ENCODE results near the gene TRAPPC12.

The TRAPPC12 gene

DNA sequence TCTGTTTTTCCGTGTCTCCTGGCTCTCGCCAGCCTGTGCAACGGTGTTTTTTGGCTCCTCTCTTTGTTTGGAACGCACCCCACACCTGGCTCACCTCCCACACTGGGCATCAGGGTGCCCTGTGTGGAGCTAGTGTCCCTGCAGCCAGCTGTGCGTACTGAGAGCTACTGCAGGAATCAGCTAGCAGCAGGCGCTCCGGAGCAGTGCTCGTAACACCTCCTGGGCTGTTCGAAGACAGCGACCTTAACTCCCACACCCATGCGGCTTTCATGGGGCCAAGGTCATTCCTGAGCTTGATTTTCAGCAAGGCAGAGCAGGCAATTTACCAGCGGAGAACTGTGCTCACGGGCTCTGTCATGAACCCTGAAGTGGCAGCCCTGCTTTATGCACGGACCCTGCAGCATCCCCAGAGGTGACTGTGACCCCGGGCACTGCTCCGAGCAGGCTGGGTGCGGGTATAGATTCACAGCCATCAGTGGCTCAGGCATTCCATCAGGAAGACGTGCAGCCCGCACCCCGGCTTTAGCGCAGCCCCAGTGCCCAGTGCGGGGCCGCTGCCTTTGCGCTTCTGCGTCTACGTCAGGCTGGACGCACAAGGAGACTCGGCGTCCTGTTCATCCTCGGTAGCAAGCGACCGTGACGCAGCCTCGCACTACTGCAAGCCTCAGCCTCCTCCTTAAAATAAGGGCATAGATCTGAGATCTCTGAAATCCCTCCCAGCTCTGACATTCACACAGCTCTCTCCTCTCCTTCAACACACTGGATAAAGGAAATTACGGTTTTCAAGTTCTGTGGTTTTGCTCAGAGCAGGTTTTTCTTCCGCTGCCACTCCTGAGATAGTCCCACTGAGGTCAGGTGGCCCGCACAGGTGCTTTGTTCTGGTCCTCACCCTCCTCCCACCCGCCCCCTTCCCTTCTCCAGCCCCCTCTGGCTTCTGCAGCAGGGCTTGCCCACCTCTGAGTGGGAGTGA, 81.6 kb downstream of the TRAPPC12 start:
- H3K27ac Mint-ChIP-seq, result no peak overlapping the region
- ATAC-seq (replicated peaks), result no peak
- H3K36me3 Mint-ChIP-seq (ENCODE audit: insufficient read depth), result peaks cover 3% of the 10 kb centered on the region
- H3K27me3 Mint-ChIP-seq, result no peaks in the 10 kb centered on the region
- H3K4me1 Mint-ChIP-seq (ENCODE audit: low read depth in 2 of 2), result no peaks in the 10 kb centered on the region
- no peak for DNase-seq
- H3K9me3 Mint-ChIP-seq, result no peaks in the 10 kb centered on the region
- no peak overlapping the region for H3K4me3 Mint-ChIP-seq

DNA sequence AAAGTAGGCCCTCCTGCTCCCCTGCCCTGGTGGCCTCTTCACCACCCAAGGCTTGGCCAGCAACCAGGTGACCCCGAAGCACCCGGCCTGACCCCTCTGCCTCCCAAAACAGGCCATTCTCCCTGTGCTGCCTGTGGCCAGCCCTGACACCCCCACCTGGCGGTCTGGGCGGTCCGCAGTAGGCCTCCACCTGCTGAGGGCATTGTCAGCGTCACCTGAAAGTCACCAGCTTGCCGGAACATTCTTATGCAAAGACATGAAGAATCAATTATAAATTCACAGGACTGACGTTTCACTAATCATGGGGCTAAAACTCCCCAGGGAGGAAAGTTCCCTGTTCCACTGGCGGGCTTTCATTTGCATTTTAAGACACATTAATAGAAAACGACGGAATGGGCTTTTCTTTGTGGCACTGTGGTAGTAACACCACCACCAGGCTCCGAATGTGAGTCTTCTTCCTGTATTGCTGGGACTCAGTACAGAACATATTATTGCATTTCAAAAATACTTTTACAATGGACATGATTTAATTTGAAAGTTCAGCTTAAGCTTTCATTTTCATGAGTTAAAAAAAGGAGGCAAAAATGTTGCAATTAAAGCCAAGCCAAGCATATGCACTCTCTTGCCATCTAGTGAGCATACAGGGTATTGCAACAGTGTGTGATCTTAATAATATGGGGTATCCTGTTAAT, 82.5 kb downstream of the TRAPPC12 start:
- peak overlapping the region in 1 of 2 donors; percentile 51 for H3K27ac Mint-ChIP-seq
- no peaks in the 10 kb centered on the region for H3K27me3 Mint-ChIP-seq
- DNase-seq (peak; percentile 36 to 54 (median 39)), ATAC-seq (replicated peaks) (peak; percentile 67)
- no peaks in the 10 kb centered on the region for H3K4me1 Mint-ChIP-seq (ENCODE audit: low read depth in 2 of 2)
- H3K4me3 Mint-ChIP-seq, result no peak overlapping the region
- peaks cover 9% of the 10 kb centered on the region for H3K36me3 Mint-ChIP-seq (ENCODE audit: insufficient read depth)
- no peaks in the 10 kb centered on the region for H3K9me3 Mint-ChIP-seq

DNA sequence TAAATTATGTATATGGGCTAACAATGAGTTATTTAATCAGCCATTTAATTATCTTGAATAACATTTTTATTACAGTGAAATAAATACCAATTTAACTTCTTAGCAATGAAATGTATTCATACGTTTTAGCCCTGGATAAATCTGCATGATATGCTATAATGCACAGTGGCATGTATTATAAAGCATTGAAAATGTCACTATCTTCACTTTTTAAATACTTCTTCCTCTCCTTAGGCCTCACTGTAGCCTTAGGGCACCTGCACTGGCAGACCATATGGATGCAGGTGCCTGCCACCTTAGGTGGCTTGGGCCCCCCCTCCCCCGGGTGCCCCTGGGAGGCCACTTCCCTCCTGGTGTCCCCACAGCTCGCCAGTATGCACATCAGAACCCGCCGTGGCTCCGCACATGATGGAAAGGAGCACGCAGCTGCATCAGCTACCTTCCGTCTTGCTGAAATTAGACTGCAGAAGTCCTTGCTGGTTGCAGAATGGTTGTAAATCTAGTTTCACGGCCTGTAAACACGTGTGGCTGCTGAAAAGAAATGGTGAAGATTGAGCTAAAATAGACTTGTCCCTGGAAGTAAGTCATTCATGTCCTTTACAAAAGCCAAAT, 83.1 kb downstream of the TRAPPC12 start:
- Mint-ChIP-seq H3K27ac (no peak overlapping the region), H3K27me3 (no peaks in the 10 kb centered on the region)

DNA sequence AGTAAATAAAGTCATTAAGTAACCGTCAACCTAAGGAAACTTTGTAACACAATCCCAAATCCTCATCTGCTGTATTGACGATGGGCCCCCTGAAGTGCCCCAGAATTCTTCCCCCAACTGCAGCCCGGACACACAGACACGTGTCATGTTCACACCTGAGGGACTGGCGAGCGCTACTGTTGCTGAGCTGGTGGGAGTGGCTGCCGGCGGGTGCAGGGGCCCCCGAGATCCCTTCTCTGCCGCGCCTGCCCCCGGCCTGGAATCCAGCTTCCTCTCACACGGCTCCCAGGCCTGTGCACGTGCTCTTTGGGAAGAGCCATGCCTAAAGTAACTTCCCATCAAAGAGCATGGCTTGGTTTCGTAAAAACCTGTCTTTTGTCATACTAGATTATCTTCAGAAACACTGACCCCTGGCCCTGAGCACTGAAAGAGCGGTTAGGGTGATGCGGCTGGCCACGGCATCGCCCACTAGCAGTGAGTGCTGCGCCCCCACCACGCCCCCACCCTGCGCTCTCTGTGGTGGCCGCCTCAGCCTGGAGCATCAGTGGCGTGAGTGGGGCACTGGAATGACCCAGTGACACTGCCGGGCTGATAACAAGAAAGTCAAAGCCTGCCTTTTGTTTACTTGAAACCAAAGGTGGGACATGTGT, 83.8 kb downstream of the TRAPPC12 start:
- DNase-seq, result no peak
- no peak for ATAC-seq (replicated peaks)
- no peak overlapping the region for H3K27ac Mint-ChIP-seq
- no peak overlapping the region for H3K4me3 Mint-ChIP-seq
- H3K9me3 Mint-ChIP-seq, result no peaks in the 10 kb centered on the region
- no peaks in the 10 kb centered on the region for H3K27me3 Mint-ChIP-seq
- H3K4me1 Mint-ChIP-seq (ENCODE audit: low read depth in 2 of 2), result peaks cover 0 to 4% of the 10 kb centered on the region in 2 donors
- peaks cover 17% of the 10 kb centered on the region for H3K36me3 Mint-ChIP-seq (ENCODE audit: insufficient read depth)

More for the DNA sequence above, 83.1 kb downstream of the TRAPPC12 start:
- Mint-ChIP-seq H3K9me3 (no peaks in the 10 kb centered on the region), H3K4me3 (no peak overlapping the region), H3K36me3 (ENCODE audit: insufficient read depth) (peaks cover 11% of the 10 kb centered on the region), H3K4me1 (ENCODE audit: low read depth in 2 of 2) (no peaks in the 10 kb centered on the region)
- no peak for DNase-seq
- ATAC-seq (replicated peaks), result no peak

DNA sequence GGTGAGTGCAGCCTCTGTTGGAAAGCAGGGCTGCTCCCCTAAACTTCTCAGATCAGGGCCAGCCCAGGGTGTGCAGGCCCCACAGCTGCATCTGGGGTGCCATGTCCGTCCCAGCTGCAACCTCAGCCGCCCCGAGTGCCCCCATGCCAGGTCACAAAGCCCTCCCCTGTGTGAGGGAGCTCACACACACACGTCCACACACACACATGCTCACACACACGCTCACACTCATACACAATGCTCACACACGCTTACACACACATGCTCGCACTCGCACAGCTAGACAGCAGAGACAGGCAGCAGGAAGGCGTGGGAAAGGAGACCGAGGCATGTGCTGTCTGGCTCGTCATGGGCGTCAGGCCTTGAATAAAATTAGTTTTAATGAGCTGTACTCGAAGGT, 84.5 kb downstream of the TRAPPC12 start:
- peaks cover 4% of the 10 kb centered on the region in 2 donors for H3K4me1 Mint-ChIP-seq (ENCODE audit: low read depth in 2 of 2)
- no peak for DNase-seq
- no peak for ATAC-seq (replicated peaks)
- no peaks in the 10 kb centered on the region for H3K27me3 Mint-ChIP-seq
- no peak overlapping the region for H3K27ac Mint-ChIP-seq
- no peaks in the 10 kb centered on the region for H3K9me3 Mint-ChIP-seq
- H3K36me3 Mint-ChIP-seq (ENCODE audit: insufficient read depth), result peaks cover 23% of the 10 kb centered on the region
- H3K4me3 Mint-ChIP-seq, result no peak overlapping the region

- no peak for ATAC-seq (replicated peaks)
- no peak overlapping the region for H3K4me3 Mint-ChIP-seq
- DNase-seq, result no peak
- no peaks in the 10 kb centered on the region for H3K27me3 Mint-ChIP-seq
- H3K36me3 Mint-ChIP-seq (ENCODE audit: insufficient read depth), result peaks cover 23% of the 10 kb centered on the region
- H3K9me3 Mint-ChIP-seq, result no peaks in the 10 kb centered on the region
- H3K4me1 Mint-ChIP-seq (ENCODE audit: low read depth in 2 of 2), result peaks cover 4% of the 10 kb centered on the region in 2 donors
- no peak overlapping the region for H3K27ac Mint-ChIP-seq
Measured at GRCh38 chr2:3464401-3465005, 85.0 kb downstream of the TRAPPC12 start.

GRCh38 chr2:3465328-3465727, 85.8 kb downstream of the TRAPPC12 start:
- no peak overlapping the region for H3K4me3 Mint-ChIP-seq
- H3K36me3 Mint-ChIP-seq (ENCODE audit: insufficient read depth), result peaks cover 26% of the 10 kb centered on the region
- H3K4me1 Mint-ChIP-seq (ENCODE audit: low read depth in 2 of 2), result peaks cover 4% of the 10 kb centered on the region in 2 donors
- H3K27ac Mint-ChIP-seq, result no peak overlapping the region
- no peaks in the 10 kb centered on the region for H3K9me3 Mint-ChIP-seq
- no peaks in the 10 kb centered on the region for H3K27me3 Mint-ChIP-seq
- no peak for ATAC-seq (replicated peaks)
- no peak for DNase-seq

GRCh38 chr2:3465844-3466481, 86.5 kb downstream of the TRAPPC12 start:
- H3K27ac Mint-ChIP-seq, result no peak overlapping the region
- ATAC-seq (replicated peaks) (no peak), DNase-seq (no peak)
- H3K9me3 Mint-ChIP-seq, result no peaks in the 10 kb centered on the region
- no peak overlapping the region for H3K4me3 Mint-ChIP-seq
- H3K4me1 Mint-ChIP-seq (ENCODE audit: low read depth in 2 of 2), result peaks cover 4% of the 10 kb centered on the region in 2 donors
- H3K27me3 Mint-ChIP-seq, result no peaks in the 10 kb centered on the region
- peaks cover 26% of the 10 kb centered on the region for H3K36me3 Mint-ChIP-seq (ENCODE audit: insufficient read depth)

DNA sequence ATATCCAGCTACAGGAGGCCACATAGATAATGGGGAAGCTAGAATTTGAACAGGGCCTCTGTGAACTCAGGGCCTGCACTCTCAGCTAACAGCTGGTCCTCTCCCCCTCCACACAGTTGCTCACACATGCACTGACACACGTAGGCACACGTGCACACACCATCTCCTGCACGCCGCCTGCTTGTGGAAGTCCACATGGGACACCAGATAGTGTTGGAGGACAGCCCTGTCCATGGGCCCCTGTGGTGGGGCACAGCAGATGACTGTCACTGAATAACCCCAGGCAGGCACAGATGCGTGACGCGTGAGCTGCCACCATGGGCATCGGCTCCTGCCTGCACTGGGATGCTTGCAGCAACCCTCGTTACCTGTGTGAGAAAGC, 87.0 kb downstream of the TRAPPC12 start:
- ATAC-seq (replicated peaks) (no peak), DNase-seq (no peak)
- Mint-ChIP-seq H3K4me3 (no peak overlapping the region), H3K4me1 (ENCODE audit: low read depth in 2 of 2) (peaks cover 4% of the 10 kb centered on the region in 2 donors), H3K9me3 (no peaks in the 10 kb centered on the region), H3K27me3 (no peaks in the 10 kb centered on the region), H3K36me3 (ENCODE audit: insufficient read depth) (peaks cover 30% of the 10 kb centered on the region), H3K27ac (no peak overlapping the region)

DNA sequence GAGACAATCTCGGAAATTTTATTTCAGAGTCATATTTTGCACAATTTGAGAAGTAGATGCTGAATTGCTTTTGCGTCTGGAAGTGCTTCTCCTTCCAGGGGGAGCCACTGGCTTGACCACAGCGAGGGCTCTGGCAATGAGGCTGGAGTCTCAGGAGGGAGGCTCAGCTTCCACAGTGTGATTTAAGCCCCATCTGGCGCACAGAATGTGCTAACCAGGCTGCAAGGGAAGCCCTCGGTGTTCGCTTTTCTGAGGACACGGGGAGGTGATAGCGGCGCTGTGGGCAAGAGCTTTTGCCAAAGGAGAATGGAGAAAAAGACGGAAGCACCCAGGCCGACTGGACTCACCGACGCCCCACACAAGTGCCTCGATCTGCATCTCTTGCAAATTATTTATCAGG, 87.5 kb downstream of the TRAPPC12 start:
- ATAC-seq (replicated peaks) (no peak), DNase-seq (no peak)
- H3K27ac Mint-ChIP-seq, result no peak overlapping the region
- peaks cover 4% of the 10 kb centered on the region in 2 donors for H3K4me1 Mint-ChIP-seq (ENCODE audit: low read depth in 2 of 2)
- peaks cover 30% of the 10 kb centered on the region for H3K36me3 Mint-ChIP-seq (ENCODE audit: insufficient read depth)
- H3K27me3 Mint-ChIP-seq, result no peaks in the 10 kb centered on the region
- H3K4me3 Mint-ChIP-seq, result no peak overlapping the region
- no peaks in the 10 kb centered on the region for H3K9me3 Mint-ChIP-seq

DNA sequence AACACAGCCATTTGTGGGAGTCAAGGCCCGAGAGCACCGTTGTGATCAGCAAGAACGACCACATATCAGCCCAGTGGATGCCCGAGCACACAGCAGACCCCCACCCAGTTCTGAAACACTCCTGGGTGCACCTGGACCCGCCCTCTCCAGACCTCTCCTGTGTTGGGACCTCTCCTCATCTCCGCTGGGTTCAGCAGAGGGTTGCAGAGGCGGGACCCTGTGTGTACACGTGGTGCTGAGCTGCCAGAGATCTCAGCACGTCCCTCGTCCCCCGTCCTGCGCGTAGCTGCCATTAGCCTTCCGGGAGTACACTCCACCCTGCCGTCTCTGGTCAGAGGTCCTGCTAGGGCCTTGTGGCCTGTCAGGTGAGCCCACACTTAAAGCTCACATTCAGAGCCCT, 88.2 kb downstream of the TRAPPC12 start:
- peaks cover 4% of the 10 kb centered on the region in 2 donors for H3K4me1 Mint-ChIP-seq (ENCODE audit: low read depth in 2 of 2)
- H3K36me3 Mint-ChIP-seq (ENCODE audit: insufficient read depth), result peaks cover 30% of the 10 kb centered on the region
- H3K27me3 Mint-ChIP-seq, result no peaks in the 10 kb centered on the region
- H3K4me3 Mint-ChIP-seq, result no peak overlapping the region
- ATAC-seq (replicated peaks), result no peak
- no peak overlapping the region for H3K27ac Mint-ChIP-seq
- no peak for DNase-seq
- no peaks in the 10 kb centered on the region for H3K9me3 Mint-ChIP-seq

DNA sequence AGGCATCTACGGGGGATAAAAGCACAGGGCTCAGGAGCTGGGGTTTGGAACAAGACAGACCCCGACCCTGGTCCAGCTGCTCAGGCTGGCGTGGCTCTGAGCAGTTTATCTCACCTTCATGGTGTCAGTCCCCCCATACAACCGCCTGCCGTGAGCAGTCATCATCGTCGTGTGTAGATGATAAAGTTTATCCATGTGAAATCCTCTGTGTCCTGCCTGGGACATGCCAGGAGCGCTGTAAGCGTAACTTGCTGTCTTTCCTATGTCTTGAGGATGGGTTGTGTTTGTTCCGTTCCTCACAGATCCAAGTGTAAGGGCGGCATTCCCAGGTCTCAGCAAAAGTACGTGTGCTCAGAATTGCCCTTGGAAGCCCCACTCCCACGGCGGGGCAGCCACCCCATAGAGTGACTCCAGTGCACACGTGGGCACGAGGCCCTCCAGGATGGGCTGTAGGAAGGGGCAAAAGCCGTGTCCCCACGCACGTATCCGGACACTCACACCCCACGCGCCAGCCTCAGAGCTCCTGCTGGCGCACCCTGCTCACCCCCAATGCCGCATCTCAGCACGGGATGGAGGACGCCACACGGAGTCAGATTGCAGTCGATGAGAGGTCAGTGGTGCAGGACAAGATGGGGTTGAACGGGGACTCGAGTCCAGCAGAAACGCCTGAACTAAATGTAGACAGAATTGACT, 88.9 kb downstream of the TRAPPC12 start:
- DNase-seq, result no peak
- H3K4me3 Mint-ChIP-seq, result no peak overlapping the region
- peaks cover 4% of the 10 kb centered on the region in 2 donors for H3K4me1 Mint-ChIP-seq (ENCODE audit: low read depth in 2 of 2)
- peak overlapping the region in 1 of 2 donors; percentile 57 for H3K27ac Mint-ChIP-seq
- no peaks in the 10 kb centered on the region for H3K9me3 Mint-ChIP-seq
- ATAC-seq (replicated peaks), result no peak
- no peaks in the 10 kb centered on the region for H3K27me3 Mint-ChIP-seq
- peaks cover 30% of the 10 kb centered on the region for H3K36me3 Mint-ChIP-seq (ENCODE audit: insufficient read depth)

Measured in effector memory CD8-positive, alpha-beta T cell (primary cell).